H9 (cell line): Measurements from ENCODE around the gene LPCAT1. TPM values are rescaled to one million over a fixed set of nuclear protein-coding genes. Genes with fewer than 3 reads are reported as not detected.
A peak's percentile ranks its signal among the peaks of the same experiment; 100 is the strongest.

Source experiments
- DNase-seq: peaks from one replicate; pipeline ENCODE4 v3.0.0-alpha.2; 2017
- H2AFZ ChIP-seq: one replicate; pipeline ENCODE4 v1.6.1; 2013; ENCODE audit warnings: mild to moderate bottlenecking, low read length, control low read depth, moderate library complexity
- H2AK5ac ChIP-seq: 2 replicates; pipeline ENCODE4 v1.6.1; 2013; ENCODE audit warnings: low read length, control low read depth, mixed read lengths; ENCODE audit not compliant: insufficient read length
- H2BK120ac ChIP-seq: one replicate; pipeline ENCODE4 v1.6.1; 2013; ENCODE audit warnings: low read depth, mild to moderate bottlenecking, low read length, control low read depth, inconsistent platforms; ENCODE audit not compliant: poor library complexity, severe bottlenecking
- H2BK12ac ChIP-seq: 2 replicates; pipeline ENCODE4 v1.6.1; 2013; ENCODE audit warnings: low read length, control low read depth, mixed read lengths, low read depth; ENCODE audit not compliant: insufficient read length
- H2BK15ac ChIP-seq: 2 replicates; pipeline ENCODE4 v1.6.1; 2013; ENCODE audit warnings: low read depth, low read length, control low read depth
- H2BK20ac ChIP-seq: one replicate; pipeline ENCODE4 v1.6.1; 2013; ENCODE audit warnings: low read depth, mild to moderate bottlenecking, low read length, control low read depth, inconsistent platforms; ENCODE audit not compliant: poor library complexity, severe bottlenecking
- H2BK5ac ChIP-seq: 2 replicates; pipeline ENCODE4 v1.6.1; 2013; ENCODE audit warnings: low read length, control low read depth, mixed read lengths; ENCODE audit not compliant: insufficient read length
- H3K14ac ChIP-seq: 2 replicates; pipeline ENCODE4 v1.6.1; 2013; ENCODE audit warnings: low read length, control low read depth; ENCODE audit not compliant: insufficient read depth
- H3K18ac ChIP-seq: 2 replicates; pipeline ENCODE4 v1.6.1; 2013; ENCODE audit warnings: low read depth, mild to moderate bottlenecking, mixed read lengths, low read length, control low read depth; ENCODE audit not compliant: insufficient read length
- H3K23ac ChIP-seq: 2 replicates; pipeline ENCODE4 v1.6.1; 2013; ENCODE audit warnings: low read length, control low read depth, mixed read lengths, low read depth; ENCODE audit not compliant: insufficient read length
- H3K23me2 ChIP-seq: 2 replicates; pipeline ENCODE4 v1.6.1; 2013; ENCODE audit warnings: low read depth, mild to moderate bottlenecking, mixed read lengths, low read length, control low read depth; ENCODE audit not compliant: insufficient read length, poor library complexity, severe bottlenecking
- H3K27ac ChIP-seq: 2 replicates; pipeline ENCODE4 v1.5.1; 2013; ENCODE audit warnings: low read length, control low read depth, mixed read lengths, low read depth; ENCODE audit not compliant: insufficient read length
- H3K27me3 ChIP-seq: 2 replicates; pipeline ENCODE4 v1.6.1; 2013; ENCODE audit warnings: low read length, control low read depth, inconsistent platforms; ENCODE audit not compliant: insufficient read depth
- H3K4ac ChIP-seq: 2 replicates; pipeline ENCODE4 v1.6.1; 2013; ENCODE audit warnings: low read depth, mild to moderate bottlenecking, control low read depth, inconsistent platforms, low read length, moderate library complexity
- H3K4me1 ChIP-seq: 2 replicates; pipeline ENCODE4 v1.6.1; 2013; ENCODE audit warnings: low read length, control low read depth, inconsistent platforms; ENCODE audit not compliant: insufficient read depth
- H3K4me2 ChIP-seq: 2 replicates; pipeline ENCODE4 v1.6.1; 2013; ENCODE audit warnings: low read length, control low read depth, mixed read lengths; ENCODE audit not compliant: insufficient read length, insufficient read depth
- H3K56ac ChIP-seq: 2 replicates; pipeline ENCODE4 v1.6.1; 2013; ENCODE audit warnings: low read depth, mild to moderate bottlenecking, mixed read lengths, low read length, control low read depth; ENCODE audit not compliant: insufficient read length
- H3K79me1 ChIP-seq: 2 replicates; pipeline ENCODE4 v1.6.1; 2013; ENCODE audit warnings: low read depth, mild to moderate bottlenecking, moderate library complexity, low read length, control low read depth, inconsistent platforms; ENCODE audit not compliant: insufficient read depth, poor library complexity, severe bottlenecking
- H3K79me2 ChIP-seq: 2 replicates; pipeline ENCODE4 v1.6.1; 2013; ENCODE audit warnings: low read length, control low read depth, inconsistent platforms; ENCODE audit not compliant: insufficient read depth
- H3K9ac ChIP-seq: 2 replicates; pipeline ENCODE4 v1.6.1; 2013; ENCODE audit warnings: low read length, control low read depth, mixed read lengths; ENCODE audit not compliant: insufficient read length; ENCODE audit errors: extremely low read depth
- H3K9me3 ChIP-seq: one replicate; pipeline ENCODE4 v1.6.1; 2013; ENCODE audit warnings: low read depth, low read length, inconsistent platforms; ENCODE audit not compliant: control insufficient read depth
- H3T11ph ChIP-seq: one replicate; pipeline ENCODE4 v1.6.1; 2013; ENCODE audit warnings: mild to moderate bottlenecking, low read length, control low read depth, inconsistent platforms
- H4K20me1 ChIP-seq: one replicate; pipeline ENCODE4 v1.6.1; 2013; ENCODE audit not compliant: control insufficient read depth, insufficient read length, insufficient read depth
- H4K5ac ChIP-seq: 2 replicates; pipeline ENCODE4 v1.6.1; 2013; ENCODE audit warnings: low read depth, mild to moderate bottlenecking, mixed read lengths, low read length, control low read depth; ENCODE audit not compliant: insufficient read length
- H4K8ac ChIP-seq: replicated peaks from 2 replicates; pipeline ENCODE4 v1.6.1; 2013; ENCODE audit warnings: low read length, control low read depth, mixed read lengths, low read depth; ENCODE audit not compliant: insufficient read length
- H4K91ac ChIP-seq: 2 replicates; pipeline ENCODE4 v1.6.1; 2013; ENCODE audit warnings: low read depth, mild to moderate bottlenecking, moderate library complexity, mixed read lengths, low read length, control low read depth; ENCODE audit not compliant: insufficient read length
- H3K27ac Mint-ChIP-seq, 3 experiments: 2 replicates in 2 of 3; 3 replicates in 1 of 3; pipeline ENCODE4 v1.8.0; 2020 to 2021; ENCODE audit warnings: mixed read lengths in 3 of 3, mild to moderate bottlenecking in 1 of 3, moderate library complexity in 1 of 3
- H3K27me3 Mint-ChIP-seq: 2 replicates; pipeline ENCODE4 v1.8.0; 2021; ENCODE audit warnings: low read depth, mild to moderate bottlenecking, moderate library complexity, mixed read lengths
- H3K36me3 Mint-ChIP-seq, 3 experiments: 2 replicates in 2 of 3; 3 replicates in 1 of 3; pipeline ENCODE4 v1.8.0; 2020 to 2021; ENCODE audit warnings: low read depth in 3 of 3, mixed read lengths in 3 of 3; ENCODE audit not compliant: insufficient read depth in 1 of 3
- H3K4me1 Mint-ChIP-seq, 2 experiments: 2 replicates each; pipeline ENCODE4 v1.8.0; 2020; ENCODE audit warnings: mixed read lengths in 2 of 2
- H3K4me3 Mint-ChIP-seq, 2 experiments: 2 replicates in 1 of 2; 3 replicates in 1 of 2; pipeline ENCODE4 v1.8.0; 2020 to 2021; ENCODE audit warnings: mild to moderate bottlenecking in 2 of 2, mixed read lengths in 2 of 2, moderate library complexity in 1 of 2
- H3K9me3 Mint-ChIP-seq, 2 experiments: 2 replicates in 1 of 2; 3 replicates in 1 of 2; pipeline ENCODE4 v1.8.0; 2020; ENCODE audit warnings: mild to moderate bottlenecking in 2 of 2, mixed read lengths in 2 of 2, moderate library complexity in 1 of 2
- CTCF ChIP-seq: fragments of 200-600 bp; sonication (generic); conservative IDR thresholded peaks from 3 replicates; pipeline ENCODE4 v1.8.0; 2021; ENCODE audit warnings: antibody characterized with exemption, mild to moderate bottlenecking
- WGBS: extraction: QIAGEN DNeasy Blood & Tissue Kit; methylation state at CpG from one replicate; pipeline ENCODE4 v1.1.7; 2013; ENCODE audit warnings: missing lambda C conversion rate, low lambda C conversion rate, mixed read lengths; ENCODE audit not compliant: insufficient read length; ENCODE audit errors: extremely low coverage; 5-methylcytosine and 5-hydroxymethylcytosine counted together
- total RNA-seq: library from RNA; stranded (reverse); gene quantifications from 2 replicates; pipeline ENCODE4 v1.2.1, GENCODE V29; 2021

The LPCAT1 gene
- total RNA-seq, 1 experiment from 2014 or later = 231 TPM

GRCh38 chr5:1495525-1495897 lies 28.2 kb downstream of the LPCAT1 start:
- no peak overlapping the region for H4K91ac ChIP-seq
- peak overlapping the region in 2 of 3 experiments; percentile 27 to 94; a peak in 2 of 7 replicates for H3K27ac Mint-ChIP-seq
- H3K79me1 ChIP-seq = peaks cover 3% of the 10 kb centered on the region
- H3K9me3 ChIP-seq = no peaks in the 10 kb centered on the region
- H2AK5ac ChIP-seq = no peak overlapping the region
- H4K20me1 ChIP-seq = no peaks in the 10 kb centered on the region
- H2BK20ac ChIP-seq = no peak overlapping the region
- H3K56ac ChIP-seq = no peak overlapping the region
- H2BK5ac ChIP-seq = no peak overlapping the region
- no peak overlapping the region for H3K18ac ChIP-seq
- no peaks in the 10 kb centered on the region for H3K9me3 Mint-ChIP-seq
- peaks cover 15% of the 10 kb centered on the region for H3K79me2 ChIP-seq
- WGBS = no CpG with 5 or more reads among the region's 6 CpGs
- no peak overlapping the region for H3K4ac ChIP-seq
- no peak overlapping the region for H3T11ph ChIP-seq
- H2AFZ ChIP-seq = no peak overlapping the region
- H3K27ac ChIP-seq = no peak overlapping the region
- H3K4me3 Mint-ChIP-seq = no peak overlapping the region
- peaks cover 32 to 86% (median 85%) of the 10 kb centered on the region in 3 experiments for H3K36me3 Mint-ChIP-seq
- H3K23ac ChIP-seq = no peak overlapping the region
- no peaks in the 10 kb centered on the region for H3K4me1 ChIP-seq
- no peaks in the 10 kb centered on the region for H3K23me2 ChIP-seq
- no peak overlapping the region for H3K9ac ChIP-seq
- TF ChIP-seq CTCF = no peak
- no peak overlapping the region for H4K5ac ChIP-seq
- no peak for DNase-seq
- peaks cover 0 to 2% of the 10 kb centered on the region in 2 experiments; a peak in 1 of 4 replicates for H3K4me1 Mint-ChIP-seq
- no peak overlapping the region for H4K8ac ChIP-seq
- H2BK12ac ChIP-seq = no peak overlapping the region
- no peak overlapping the region for H3K4me2 ChIP-seq
- H2BK120ac ChIP-seq = no peak overlapping the region
- no peak overlapping the region for H2BK15ac ChIP-seq
- no peak overlapping the region for H3K14ac ChIP-seq
- H3K27me3 ChIP-seq = no peaks in the 10 kb centered on the region
- no peaks in the 10 kb centered on the region for H3K27me3 Mint-ChIP-seq
